Measurements from ENCODE around the gene KCNA2.

The KCNA2 gene

DNA sequence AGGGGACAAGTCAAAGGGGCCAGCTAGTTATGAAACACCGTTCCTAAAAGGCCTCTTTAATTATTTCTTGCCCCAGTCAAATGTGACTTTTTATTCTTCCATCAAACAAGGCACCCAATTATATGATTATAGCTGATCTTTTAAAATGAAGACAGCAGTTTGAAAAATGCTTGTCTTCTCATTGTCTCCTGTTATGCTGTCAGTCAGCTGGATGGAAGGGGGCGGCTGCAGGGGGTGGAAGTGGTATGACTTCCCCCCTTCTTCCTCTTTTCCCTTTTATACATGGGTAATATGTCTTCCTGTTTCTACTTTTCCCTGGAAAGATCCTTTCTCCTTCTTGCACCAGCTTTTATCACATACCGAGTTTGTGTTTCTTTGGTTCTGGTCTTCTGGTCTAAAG is 61.4 kb downstream of the KCNA2 start:
- no peak overlapping the region for H3K27ac ChIP-seq
- no peak for TF ChIP-seq ZFX (IDR thresholded peaks at IDR 0.05)
- TF ChIP-seq, protein P1, sequence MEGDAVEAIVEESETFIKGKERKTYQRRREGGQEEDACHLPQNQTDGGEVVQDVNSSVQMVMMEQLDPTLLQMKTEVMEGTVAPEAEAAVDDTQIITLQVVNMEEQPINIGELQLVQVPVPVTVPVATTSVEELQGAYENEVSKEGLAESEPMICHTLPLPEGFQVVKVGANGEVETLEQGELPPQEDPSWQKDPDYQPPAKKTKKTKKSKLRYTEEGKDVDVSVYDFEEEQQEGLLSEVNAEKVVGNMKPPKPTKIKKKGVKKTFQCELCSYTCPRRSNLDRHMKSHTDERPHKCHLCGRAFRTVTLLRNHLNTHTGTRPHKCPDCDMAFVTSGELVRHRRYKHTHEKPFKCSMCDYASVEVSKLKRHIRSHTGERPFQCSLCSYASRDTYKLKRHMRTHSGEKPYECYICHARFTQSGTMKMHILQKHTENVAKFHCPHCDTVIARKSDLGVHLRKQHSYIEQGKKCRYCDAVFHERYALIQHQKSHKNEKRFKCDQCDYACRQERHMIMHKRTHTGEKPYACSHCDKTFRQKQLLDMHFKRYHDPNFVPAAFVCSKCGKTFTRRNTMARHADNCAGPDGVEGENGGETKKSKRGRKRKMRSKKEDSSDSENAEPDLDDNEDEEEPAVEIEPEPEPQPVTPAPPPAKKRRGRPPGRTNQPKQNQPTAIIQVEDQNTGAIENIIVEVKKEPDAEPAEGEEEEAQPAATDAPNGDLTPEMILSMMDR (conservative IDR thresholded peaks at IDR 0.05), result no peak

Data from C4-2B (cell line).